ENCODE data around the gene COPG1.

DNA sequence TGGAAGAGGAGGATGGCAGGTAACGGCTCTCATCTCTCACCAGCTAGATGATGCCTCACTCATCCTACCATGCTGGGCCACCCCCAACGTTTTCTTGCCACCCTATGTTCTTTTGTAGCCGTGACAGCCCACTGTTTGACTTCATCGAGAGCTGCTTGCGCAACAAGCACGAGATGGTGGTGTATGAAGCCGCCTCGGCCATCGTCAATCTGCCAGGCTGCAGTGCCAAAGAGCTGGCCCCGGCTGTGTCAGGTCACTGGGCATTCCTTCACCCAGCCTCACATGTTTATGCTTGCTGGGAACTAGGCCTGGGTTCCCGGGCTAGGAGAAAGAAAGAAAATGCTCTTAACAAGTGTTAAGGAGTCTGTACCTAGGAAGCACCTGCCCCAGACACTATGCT is 8.2 kb downstream of the COPG1 start:
- TF ChIP-seq CTCF (IDR thresholded peaks at IDR 0.05), result no peak
- TF ChIP-seq, protein P1, sequence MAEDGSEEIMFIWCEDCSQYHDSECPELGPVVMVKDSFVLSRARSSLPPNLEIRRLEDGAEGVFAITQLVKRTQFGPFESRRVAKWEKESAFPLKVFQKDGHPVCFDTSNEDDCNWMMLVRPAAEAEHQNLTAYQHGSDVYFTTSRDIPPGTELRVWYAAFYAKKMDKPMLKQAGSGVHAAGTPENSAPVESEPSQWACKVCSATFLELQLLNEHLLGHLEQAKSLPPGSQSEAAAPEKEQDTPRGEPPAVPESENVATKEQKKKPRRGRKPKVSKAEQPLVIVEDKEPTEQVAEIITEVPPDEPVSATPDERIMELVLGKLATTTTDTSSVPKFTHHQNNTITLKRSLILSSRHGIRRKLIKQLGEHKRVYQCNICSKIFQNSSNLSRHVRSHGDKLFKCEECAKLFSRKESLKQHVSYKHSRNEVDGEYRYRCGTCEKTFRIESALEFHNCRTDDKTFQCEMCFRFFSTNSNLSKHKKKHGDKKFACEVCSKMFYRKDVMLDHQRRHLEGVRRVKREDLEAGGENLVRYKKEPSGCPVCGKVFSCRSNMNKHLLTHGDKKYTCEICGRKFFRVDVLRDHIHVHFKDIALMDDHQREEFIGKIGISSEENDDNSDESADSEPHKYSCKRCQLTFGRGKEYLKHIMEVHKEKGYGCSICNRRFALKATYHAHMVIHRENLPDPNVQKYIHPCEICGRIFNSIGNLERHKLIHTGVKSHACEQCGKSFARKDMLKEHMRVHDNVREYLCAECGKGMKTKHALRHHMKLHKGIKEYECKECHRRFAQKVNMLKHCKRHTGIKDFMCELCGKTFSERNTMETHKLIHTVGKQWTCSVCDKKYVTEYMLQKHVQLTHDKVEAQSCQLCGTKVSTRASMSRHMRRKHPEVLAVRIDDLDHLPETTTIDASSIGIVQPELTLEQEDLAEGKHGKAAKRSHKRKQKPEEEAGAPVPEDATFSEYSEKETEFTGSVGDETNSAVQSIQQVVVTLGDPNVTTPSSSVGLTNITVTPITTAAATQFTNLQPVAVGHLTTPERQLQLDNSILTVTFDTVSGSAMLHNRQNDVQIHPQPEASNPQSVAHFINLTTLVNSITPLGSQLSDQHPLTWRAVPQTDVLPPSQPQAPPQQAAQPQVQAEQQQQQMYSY (CRISPR knock-in tag; IDR thresholded peaks at IDR 0.05), result no peak
- no peak for TF ChIP-seq TCF7 (CRISPR knock-in tag; IDR thresholded peaks at IDR 0.05; ENCODE audit: low read depth)
- TF ChIP-seq, protein P2, sequence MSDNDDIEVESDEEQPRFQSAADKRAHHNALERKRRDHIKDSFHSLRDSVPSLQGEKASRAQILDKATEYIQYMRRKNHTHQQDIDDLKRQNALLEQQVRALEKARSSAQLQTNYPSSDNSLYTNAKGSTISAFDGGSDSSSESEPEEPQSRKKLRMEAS (CRISPR knock-in tag; IDR thresholded peaks at IDR 0.05), result no peak
- TF ChIP-seq CBFB (CRISPR knock-in tag; IDR thresholded peaks at IDR 0.05; ENCODE audit: low read depth), result no peak
- TF ChIP-seq, protein P3, sequence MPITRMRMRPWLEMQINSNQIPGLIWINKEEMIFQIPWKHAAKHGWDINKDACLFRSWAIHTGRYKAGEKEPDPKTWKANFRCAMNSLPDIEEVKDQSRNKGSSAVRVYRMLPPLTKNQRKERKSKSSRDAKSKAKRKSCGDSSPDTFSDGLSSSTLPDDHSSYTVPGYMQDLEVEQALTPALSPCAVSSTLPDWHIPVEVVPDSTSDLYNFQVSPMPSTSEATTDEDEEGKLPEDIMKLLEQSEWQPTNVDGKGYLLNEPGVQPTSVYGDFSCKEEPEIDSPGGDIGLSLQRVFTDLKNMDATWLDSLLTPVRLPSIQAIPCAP (CRISPR knock-in tag; IDR thresholded peaks at IDR 0.05), result no peak
- no peak for TF ChIP-seq ATF1 (CRISPR knock-in tag; IDR thresholded peaks at IDR 0.05)
- TF ChIP-seq, protein P4, sequence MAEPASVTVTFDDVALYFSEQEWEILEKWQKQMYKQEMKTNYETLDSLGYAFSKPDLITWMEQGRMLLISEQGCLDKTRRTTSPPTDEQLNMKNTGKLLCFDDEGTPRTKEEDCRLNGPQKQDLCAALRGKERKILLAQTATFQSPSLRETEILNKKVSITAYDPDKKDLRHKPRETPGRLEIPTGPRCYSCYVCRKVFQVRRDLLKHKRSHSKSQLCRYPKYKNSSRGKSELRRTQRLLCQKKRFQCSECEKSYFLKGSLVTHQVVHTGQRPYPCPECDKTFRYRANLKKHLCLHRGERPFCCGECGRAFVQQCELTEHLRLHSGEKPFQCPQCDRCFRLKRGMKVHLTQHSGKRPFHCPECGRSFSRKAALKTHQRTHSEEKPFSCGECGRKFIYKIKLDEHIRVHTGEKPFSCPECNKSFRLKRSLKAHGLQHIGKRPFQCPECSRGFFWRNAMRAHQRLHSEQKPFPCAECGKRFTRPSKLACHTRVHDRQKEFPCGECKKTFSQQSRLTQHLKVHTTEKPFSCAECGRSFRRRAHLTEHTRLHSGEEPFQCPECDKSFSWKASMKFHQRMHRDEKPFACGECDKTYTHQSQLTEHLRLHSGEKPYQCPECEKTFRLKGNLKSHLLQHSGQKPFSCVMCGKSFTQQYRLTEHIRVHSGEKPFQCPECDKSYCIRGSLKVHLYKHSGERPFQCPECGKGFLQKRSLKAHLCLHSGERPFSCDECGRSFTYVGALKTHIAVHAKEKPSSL (CRISPR knock-in tag; conservative IDR thresholded peaks at IDR 0.05), result no peak
